Endothelial cell (in vitro differentiated cells): ENCODE results near the gene TH. TPM values are rescaled to one million over a fixed set of nuclear protein-coding genes. Genes with fewer than 3 reads are reported as not detected.

ENCODE experiments used
- DNase-seq: peaks from one replicate; pipeline ENCODE4 v3.0.0; 2021; ENCODE audit warnings: low spot score
- H3K27ac Mint-ChIP-seq: one replicate; pipeline ENCODE4 v1.8.0; 2021; ENCODE audit warnings: mixed read lengths, inconsistent platforms; ENCODE audit not compliant: unreplicated experiment
- H3K27me3 Mint-ChIP-seq: one replicate; pipeline ENCODE4 v1.8.0; 2021; ENCODE audit warnings: mild to moderate bottlenecking, moderate library complexity, mixed read lengths, inconsistent platforms; ENCODE audit not compliant: unreplicated experiment
- H3K36me3 Mint-ChIP-seq: one replicate; pipeline ENCODE4 v1.8.0; 2021; ENCODE audit warnings: mild to moderate bottlenecking, low read depth, mixed read lengths, inconsistent platforms; ENCODE audit not compliant: unreplicated experiment
- H3K4me1 Mint-ChIP-seq: one replicate; pipeline ENCODE4 v1.8.0; 2021; ENCODE audit warnings: mild to moderate bottlenecking, mixed read lengths, inconsistent platforms; ENCODE audit not compliant: unreplicated experiment
- H3K4me3 Mint-ChIP-seq: one replicate; pipeline ENCODE4 v1.8.0; 2021; ENCODE audit warnings: mild to moderate bottlenecking, mixed read lengths, inconsistent platforms; ENCODE audit not compliant: unreplicated experiment
- H3K9me3 Mint-ChIP-seq: one replicate; pipeline ENCODE4 v1.8.0; 2021; ENCODE audit warnings: mixed read lengths, inconsistent platforms; ENCODE audit not compliant: unreplicated experiment
- total RNA-seq: library from RNA; stranded (reverse); fragmentation: NEBNext Ultra II Directional; extraction: Animal tissue kit (Norgen Biotek cat#: 25700); gene quantifications from one replicate; pipeline ENCODE4 v1.2.1, GENCODE V29; 2021; ENCODE audit not compliant: unreplicated experiment
- TF ChIP-seq, protein P1 (sequence below): fragments of 200-600 bp; sonication (generic); IDR thresholded peaks from one replicate; pipeline ENCODE4 v1.5.0; 2021; ENCODE audit warnings: antibody characterized with exemption; ENCODE audit not compliant: unreplicated experiment

TH gene
- total RNA-seq, 1 donor from 2014 or later: not detected

DNA sequence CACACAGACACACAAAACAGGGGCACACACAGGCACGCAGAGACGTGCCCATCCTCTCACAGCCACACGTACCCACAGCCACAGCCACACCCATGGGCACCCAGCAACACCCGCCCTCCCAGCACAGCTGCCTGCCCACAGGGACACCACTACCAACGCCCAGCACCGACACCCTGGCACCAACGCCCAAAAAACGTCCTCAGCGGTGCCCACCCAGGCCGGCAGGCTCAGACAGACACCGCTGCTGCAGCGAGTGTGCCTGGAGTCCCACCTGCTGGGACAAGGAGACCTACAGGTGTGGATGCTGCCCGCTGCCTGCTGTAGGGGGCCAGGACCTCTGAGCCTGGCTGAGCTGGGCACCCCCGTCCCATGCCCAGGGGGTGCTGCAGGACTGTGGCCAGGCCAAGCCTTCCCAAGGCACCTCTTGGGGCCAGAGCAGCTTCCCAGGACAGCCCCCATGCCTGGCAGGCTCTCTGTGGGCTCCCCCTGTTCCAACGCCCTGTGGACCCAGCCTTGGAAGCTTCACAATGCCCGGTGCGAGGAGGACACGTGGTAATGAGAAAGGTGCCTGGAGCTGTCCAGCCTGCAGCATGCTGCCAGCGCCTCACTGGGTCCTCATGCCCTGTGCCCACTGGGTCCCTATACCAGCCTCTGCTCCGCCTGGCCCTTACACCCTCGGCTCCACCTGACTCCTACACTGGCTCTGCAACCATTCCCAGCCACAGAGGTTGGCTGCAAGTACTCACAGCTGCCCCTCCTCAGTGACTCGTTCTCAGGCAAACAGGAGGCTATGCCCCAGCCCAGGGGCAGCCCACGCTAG lies 45.8 kb upstream of the TH start:
- TF ChIP-seq, protein P1, sequence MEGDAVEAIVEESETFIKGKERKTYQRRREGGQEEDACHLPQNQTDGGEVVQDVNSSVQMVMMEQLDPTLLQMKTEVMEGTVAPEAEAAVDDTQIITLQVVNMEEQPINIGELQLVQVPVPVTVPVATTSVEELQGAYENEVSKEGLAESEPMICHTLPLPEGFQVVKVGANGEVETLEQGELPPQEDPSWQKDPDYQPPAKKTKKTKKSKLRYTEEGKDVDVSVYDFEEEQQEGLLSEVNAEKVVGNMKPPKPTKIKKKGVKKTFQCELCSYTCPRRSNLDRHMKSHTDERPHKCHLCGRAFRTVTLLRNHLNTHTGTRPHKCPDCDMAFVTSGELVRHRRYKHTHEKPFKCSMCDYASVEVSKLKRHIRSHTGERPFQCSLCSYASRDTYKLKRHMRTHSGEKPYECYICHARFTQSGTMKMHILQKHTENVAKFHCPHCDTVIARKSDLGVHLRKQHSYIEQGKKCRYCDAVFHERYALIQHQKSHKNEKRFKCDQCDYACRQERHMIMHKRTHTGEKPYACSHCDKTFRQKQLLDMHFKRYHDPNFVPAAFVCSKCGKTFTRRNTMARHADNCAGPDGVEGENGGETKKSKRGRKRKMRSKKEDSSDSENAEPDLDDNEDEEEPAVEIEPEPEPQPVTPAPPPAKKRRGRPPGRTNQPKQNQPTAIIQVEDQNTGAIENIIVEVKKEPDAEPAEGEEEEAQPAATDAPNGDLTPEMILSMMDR: no peak
- DNase-seq: no peak
- Mint-ChIP-seq H3K4me3 (no peak overlapping the region), H3K4me1 (peaks cover 8% of the 10 kb centered on the region), H3K27ac (no peak overlapping the region), H3K9me3 (no peaks in the 10 kb centered on the region), H3K27me3 (peaks cover 12% of the 10 kb centered on the region), H3K36me3 (no peaks in the 10 kb centered on the region)

DNA sequence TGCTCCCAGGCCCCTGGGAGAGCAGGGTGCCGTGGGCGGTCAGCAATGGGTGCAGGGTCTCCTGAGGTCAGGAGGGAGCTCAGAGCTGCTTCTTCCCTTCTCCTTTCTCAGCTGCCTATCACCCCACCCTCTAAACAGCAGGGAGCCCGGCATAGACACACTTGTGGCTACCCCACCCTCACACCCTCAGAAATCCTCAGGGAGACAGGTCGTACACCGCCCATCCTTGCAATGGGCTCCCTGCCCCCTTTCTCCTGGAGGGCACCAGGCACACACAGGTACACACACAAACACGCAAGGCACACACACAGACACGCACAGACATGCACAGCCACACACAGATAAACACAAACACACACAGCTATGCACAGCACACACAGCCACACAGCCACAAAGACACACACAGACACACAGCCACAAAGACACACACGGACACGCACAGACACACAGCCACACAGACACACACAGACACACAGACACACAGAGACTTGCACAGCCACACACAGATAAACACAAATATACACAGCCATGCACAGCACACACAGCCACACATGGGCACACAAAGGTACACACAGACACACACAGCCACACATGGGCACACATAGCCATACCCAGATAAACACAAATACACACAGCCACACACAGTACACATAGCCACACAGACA lies 44.9 kb upstream of the TH start:
- H3K4me3 Mint-ChIP-seq: no peak overlapping the region
- peaks cover 12% of the 10 kb centered on the region for H3K27me3 Mint-ChIP-seq
- no peaks in the 10 kb centered on the region for H3K9me3 Mint-ChIP-seq
- peaks cover 8% of the 10 kb centered on the region for H3K4me1 Mint-ChIP-seq
- TF ChIP-seq, protein P1: no peak
- no peak overlapping the region for H3K27ac Mint-ChIP-seq
- no peaks in the 10 kb centered on the region for H3K36me3 Mint-ChIP-seq
- no peak for DNase-seq

DNA sequence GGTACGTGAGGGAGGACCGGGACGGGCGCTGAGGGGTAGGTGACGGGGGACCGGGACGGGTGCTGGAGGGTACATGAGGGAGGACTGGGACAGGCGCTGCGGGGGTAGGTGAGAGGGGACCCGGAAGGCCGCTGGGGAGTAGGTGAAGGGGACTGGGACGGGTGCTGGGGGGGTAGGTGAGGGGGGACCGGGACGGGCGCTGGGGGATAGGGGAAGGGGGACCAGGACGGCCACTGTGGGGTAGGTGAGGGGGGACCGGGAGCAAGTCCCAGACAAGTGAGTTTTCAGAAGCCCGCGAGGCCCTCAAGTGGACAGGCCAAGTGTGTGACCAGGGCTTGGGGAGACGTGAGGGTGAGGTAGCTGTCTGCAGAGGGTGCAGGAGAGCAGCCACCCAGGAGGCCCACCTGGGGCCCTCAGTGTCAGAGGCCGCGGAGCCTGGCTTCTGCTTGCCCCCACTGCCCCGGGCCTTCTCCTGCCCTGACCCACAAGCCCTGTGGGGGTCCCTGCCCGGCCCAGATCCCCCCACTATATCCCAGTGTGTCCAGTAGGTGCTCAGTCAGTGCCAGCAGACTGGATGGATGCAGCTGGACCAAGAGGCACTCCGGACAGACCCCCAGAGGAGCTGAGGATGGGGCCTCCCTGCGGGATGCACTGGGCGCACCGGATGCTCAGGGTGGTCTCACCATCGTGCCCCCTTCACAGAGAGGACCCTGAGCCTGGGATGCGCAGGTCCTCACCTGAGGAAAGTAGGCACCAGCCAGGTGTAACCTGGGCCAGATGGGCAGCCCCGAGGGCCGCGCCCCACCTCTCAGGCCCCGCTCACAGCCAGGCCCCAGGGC lies 44.2 kb upstream of the TH start:
- Mint-ChIP-seq H3K4me1 (peaks cover 8% of the 10 kb centered on the region), H3K27ac (no peak overlapping the region), H3K9me3 (no peaks in the 10 kb centered on the region), H3K27me3 (peaks cover 12% of the 10 kb centered on the region), H3K4me3 (no peak overlapping the region), H3K36me3 (no peaks in the 10 kb centered on the region)
- no peak for DNase-seq
- TF ChIP-seq, protein P1: no peak

DNA sequence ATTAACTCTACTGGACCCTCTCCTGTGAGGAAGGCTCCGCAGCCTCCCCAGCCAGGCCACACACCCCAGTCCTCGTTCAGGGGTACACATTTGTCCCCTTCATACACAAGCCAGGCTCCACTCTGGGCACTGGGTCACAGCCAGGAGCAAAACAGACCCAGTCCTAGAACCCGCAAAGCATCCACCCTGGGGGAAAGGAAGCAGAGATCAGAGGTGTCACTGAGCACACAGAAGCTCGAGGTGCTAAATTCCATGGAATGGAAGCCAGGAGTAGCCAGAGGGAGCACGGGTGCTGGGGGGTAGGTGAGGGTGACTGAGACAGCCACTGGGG lies 43.6 kb upstream of the TH start:
- no peaks in the 10 kb centered on the region for H3K36me3 Mint-ChIP-seq
- H3K27me3 Mint-ChIP-seq: peaks cover 13% of the 10 kb centered on the region
- TF ChIP-seq, protein P1: no peak
- H3K9me3 Mint-ChIP-seq: no peaks in the 10 kb centered on the region
- no peak overlapping the region for H3K27ac Mint-ChIP-seq
- H3K4me3 Mint-ChIP-seq: no peak overlapping the region
- DNase-seq: no peak
- H3K4me1 Mint-ChIP-seq: peaks cover 8% of the 10 kb centered on the region
